H1 (cell line): ENCODE measurements around the gene RGS9. TPM values are rescaled to one million over a fixed set of nuclear protein-coding genes. Genes with fewer than 3 reads are reported as not detected.

Experiments
- CTCF ChIA-PET: fragments of 300-600 bp; sonication (Branson Sonifier 250); formaldehyde crosslinking; loops from one replicate; lab custom pipeline; 2021; ENCODE audit not compliant: partially characterized antibody; lab: Charles Lee
- POLR2A ChIA-PET: fragments of 300-600 bp; sonication (Branson Sonifier 250); formaldehyde crosslinking; loops from one replicate; lab custom pipeline; 2021; ENCODE audit warnings: inconsistent platforms; ENCODE audit not compliant: partially characterized antibody; lab: Charles Lee
- DNase-seq, 2 experiments: peaks; one replicate each; pipeline versions ENCODE4 v3.0.0 to v3.0.0-alpha.2; 2010 to 2022; ENCODE audit warnings: low spot score in 2 of 2, low read depth in 1 of 2, mixed read lengths in 1 of 2
- FAIRE-seq: peaks from 2 replicates; lab custom pipeline; 2011; peaks lifted over from hg19 to GRCh38; lab: Jason Lieb, UNC
- H2AFZ ChIP-seq: 2 replicates; pipeline ENCODE4 v1.8.1; 2012; ENCODE audit warnings: low read length, inconsistent platforms
- H2AK5ac ChIP-seq: 2 replicates; pipeline ENCODE4 v1.6.1; 2013; ENCODE audit warnings: low read depth, low read length
- H2BK120ac ChIP-seq: replicated peaks from 2 replicates; pipeline ENCODE3; 2013; ENCODE audit warnings: low read depth, low read length, inconsistent platforms
- H2BK12ac ChIP-seq: 2 replicates; pipeline ENCODE4 v1.6.1; 2013; ENCODE audit warnings: low read depth, low read length
- H2BK15ac ChIP-seq: 2 replicates; pipeline ENCODE4 v1.6.1; 2013; ENCODE audit warnings: low read length
- H2BK20ac ChIP-seq: 2 replicates; pipeline ENCODE4 v1.6.1; 2013; ENCODE audit warnings: low read length
- H2BK5ac ChIP-seq: 2 replicates; pipeline ENCODE4 v1.6.1; 2013; ENCODE audit warnings: low read depth, low read length
- H3K14ac ChIP-seq: 2 replicates; pipeline ENCODE4 v1.6.1; 2013; ENCODE audit warnings: inconsistent platforms; ENCODE audit not compliant: insufficient read length
- H3K18ac ChIP-seq: 2 replicates; pipeline ENCODE4 v1.6.1; 2013; ENCODE audit warnings: low read length; ENCODE audit errors: extremely low read depth
- H3K23ac ChIP-seq: 2 replicates; pipeline ENCODE4 v1.6.1; 2013; ENCODE audit warnings: inconsistent platforms; ENCODE audit not compliant: insufficient read length
- H3K23me2 ChIP-seq: 2 replicates; pipeline ENCODE4 v1.6.1; 2013; ENCODE audit warnings: low read depth, low read length
- H3K27ac ChIP-seq: 2 replicates; pipeline ENCODE4 v1.6.1; 2011; ENCODE audit warnings: low read depth, low read length, inconsistent platforms
- H3K27me3 ChIP-seq, 4 experiments: replicated peaks in 1 of 4; 1 replicate in 1 of 4; 2 replicates in 3 of 4; pipeline versions ENCODE4 v1.6.1 to v1.8.1; 2011 to 2013; ENCODE audit warnings: low read length in 3 of 4, mild to moderate bottlenecking in 3 of 4, inconsistent platforms in 2 of 4, mixed read lengths in 2 of 4, moderate library complexity in 1 of 4; ENCODE audit not compliant: control insufficient read depth in 3 of 4, insufficient read depth in 3 of 4; ENCODE audit errors: extremely low read depth in 1 of 4
- H3K36me3 ChIP-seq, 4 experiments: 2 replicates each; pipeline versions ENCODE4 v1.6.1 to v1.8.1; 2011 to 2013; ENCODE audit warnings: mild to moderate bottlenecking in 4 of 4, low read length in 3 of 4, moderate library complexity in 2 of 4, control low read depth in 1 of 4, inconsistent platforms in 1 of 4; ENCODE audit not compliant: insufficient read depth in 4 of 4, control insufficient read depth in 2 of 4
- H3K4ac ChIP-seq: replicated peaks from 2 replicates; pipeline ENCODE3; 2013; ENCODE audit warnings: low read length, low read depth, mixed read lengths, inconsistent platforms; ENCODE audit not compliant: insufficient read length
- H3K4me1 ChIP-seq, 4 experiments: replicated peaks in 1 of 4; 1 replicate in 1 of 4; 2 replicates in 3 of 4; pipeline versions ENCODE4 v1.6.1 to v1.8.1; 2011 to 2013; ENCODE audit warnings: low read length in 3 of 4, inconsistent platforms in 2 of 4, mixed read lengths in 1 of 4; ENCODE audit not compliant: insufficient read depth in 4 of 4, control insufficient read depth in 3 of 4
- H3K4me2 ChIP-seq, 2 experiments: 2 replicates each; pipeline versions ENCODE4 v1.6.1 to v1.8.1; 2011 to 2013; ENCODE audit warnings: low read depth in 2 of 2, low read length in 2 of 2, control low read depth in 1 of 2, inconsistent platforms in 1 of 2, mild to moderate bottlenecking in 1 of 2; ENCODE audit not compliant: insufficient read depth in 1 of 2
- H3K4me3 ChIP-seq, 4 experiments: fragments of 200-600, 300-600 bp in 1 of 4; sonication (generic), shearing (Covaris generic), sonication (Bioruptor Twin) in 1 of 4; 2 replicates each; pipeline versions ENCODE4 v1.5.1 to v1.8.1; 2011 to 2016; ENCODE audit warnings: low read length in 4 of 4, low read depth in 3 of 4, control low read depth in 2 of 4, inconsistent platforms in 2 of 4, mild to moderate bottlenecking in 2 of 4, mixed read lengths in 1 of 4, moderate library complexity in 1 of 4; ENCODE audit not compliant: insufficient read depth in 2 of 4; ENCODE audit errors: extremely low read depth in 1 of 4
- H3K56ac ChIP-seq: replicated peaks from 2 replicates; pipeline ENCODE3; 2013; ENCODE audit warnings: low read depth, mild to moderate bottlenecking, mixed read lengths, low read length, inconsistent platforms; ENCODE audit not compliant: insufficient read length
- H3K79me1 ChIP-seq: 2 replicates; pipeline ENCODE4 v1.6.1; 2013; ENCODE audit warnings: low read depth, low read length, control low read depth
- H3K79me2 ChIP-seq, 2 experiments: 2 replicates each; pipeline versions ENCODE4 v1.6.1 to v1.8.1; 2012 to 2013; ENCODE audit warnings: low read length in 2 of 2, mild to moderate bottlenecking in 2 of 2, inconsistent platforms in 1 of 2; ENCODE audit not compliant: insufficient read depth in 2 of 2, control insufficient read depth in 1 of 2
- H3K9ac ChIP-seq, 4 experiments: replicated peaks in 1 of 4; 1 replicate in 1 of 4; 2 replicates in 3 of 4; pipeline versions ENCODE4 v1.6.1 to v1.8.1; 2011 to 2013; ENCODE audit warnings: low read depth in 3 of 4, low read length in 3 of 4, control low read depth in 2 of 4, mild to moderate bottlenecking in 2 of 4, moderate library complexity in 2 of 4, inconsistent platforms in 1 of 4; ENCODE audit errors: extremely low read depth in 1 of 4
- H3K9me3 ChIP-seq, 2 experiments: 2 replicates each; pipeline versions ENCODE4 v1.6.1 to v1.8.1; 2012 to 2013; ENCODE audit warnings: mild to moderate bottlenecking in 2 of 2, moderate library complexity in 2 of 2, control low read depth in 1 of 2, inconsistent platforms in 1 of 2, low read depth in 1 of 2, low read length in 1 of 2, mixed read lengths in 1 of 2; ENCODE audit not compliant: insufficient read depth in 2 of 2
- H4K20me1 ChIP-seq, 2 experiments: replicated peaks in 1 of 2; 2 replicates each; pipeline versions ENCODE3 to v1.8.1; 2011 to 2013; ENCODE audit warnings: inconsistent platforms in 2 of 2, low read length in 2 of 2, mild to moderate bottlenecking in 1 of 2; ENCODE audit not compliant: insufficient read depth in 2 of 2, control insufficient read depth in 1 of 2
- H4K5ac ChIP-seq: 2 replicates; pipeline ENCODE4 v1.6.1; 2013; ENCODE audit warnings: low read length, low read depth, mixed read lengths, inconsistent platforms; ENCODE audit not compliant: insufficient read length
- H4K8ac ChIP-seq: 2 replicates; pipeline ENCODE4 v1.8.0; 2013; ENCODE audit warnings: mild to moderate bottlenecking, moderate library complexity, low read length, inconsistent platforms; ENCODE audit not compliant: insufficient read depth; ENCODE audit errors: extremely low read depth
- H4K91ac ChIP-seq: replicated peaks from 2 replicates; pipeline ENCODE3; 2013; ENCODE audit warnings: low read length, mixed read lengths, inconsistent platforms; ENCODE audit not compliant: insufficient read length
- ASH2L ChIP-seq: fragments of 200-600, 300-600 bp; sonication (generic); IDR thresholded peaks from one replicate; pipeline ENCODE4 v1.7.1; 2017; ENCODE audit warnings: low read length
- GTF2F1 ChIP-seq: IDR thresholded peaks from 2 replicates; pipeline ENCODE4 v1.6.1; 2012; ENCODE audit warnings: low read depth, low read length, improper control_type of control experiment, borderline replicate concordance
- TBP ChIP-seq: IDR thresholded peaks from 2 replicates; pipeline ENCODE4 v1.6.1; 2011; ENCODE audit warnings: low read depth, low read length, improper control_type of control experiment
- WGBS, 2 experiments: shearing (Covaris generic) in 1 of 2; methylation state at CpG; one replicate each; pipeline versions ENCODE4 v1.1.6 to v1.1.7; 2013 to 2015; ENCODE audit warnings: low lambda C conversion rate in 2 of 2, mixed read lengths in 2 of 2, inconsistent platforms in 1 of 2, low coverage in 1 of 2, missing lambda C conversion rate in 1 of 2; ENCODE audit not compliant: insufficient replicate concordance in 2 of 2, insufficient coverage in 1 of 2, insufficient read length in 1 of 2; ENCODE audit errors: extremely low coverage in 1 of 2, missing lambda C conversion rate in 1 of 2; 5-methylcytosine and 5-hydroxymethylcytosine counted together
- polyA plus RNA-seq, 7 experiments: library from polyadenylated mRNA; depleted of rRNA in 3 of 7; stranded (reverse) in 5 of 7; unstranded in 2 of 7; fragments of >200 nt in 5 of 7; fragments of 200-250 nt in 2 of 7; gene quantifications; 1 replicate in 5 of 7; 2 replicates in 1 of 7; 4 replicates in 1 of 7; pipeline versions ENCODE4 v1.2.1 to v1.2.3, GENCODE V29; 2011 to 2013; ENCODE audit warnings: missing spikeins in 2 of 7, mixed read lengths in 2 of 7
- total RNA-seq: library from RNA; stranded (reverse); fragmentation: NEBNext Ultra II Directional; extraction: Animal tissue kit (Norgen Biotek cat#: 25700); gene quantifications from 2 replicates; pipeline ENCODE4 v1.2.1, GENCODE V29; 2021

Gene RGS9
- total and polyA plus RNA-seq, 2 of the 8 experiments (the other 6 are each of a cell fraction or from before 2014, with no cell fraction given) = 8.9 to 20.5 TPM

GRCh38 chr17:65177901-65178300, 40.7 kb downstream of the RGS9 start:
- ChIA-PET POLR2A (no interaction called here), CTCF (interaction anchor here (1.2 to 1.7 kb wide), 2 partner anchors 9 to 27 kb away, joined by 4 to 5 read pairs; no protein-coding TSS in a partner anchor)
- DNase-seq = no peak
- Histone ChIP-seq H2BK5ac (no peak overlapping the region), H2BK15ac (no peak overlapping the region), H3K4me3 (no peak overlapping the region), H3K4ac (no peak overlapping the region), H3K79me2 (no peaks in the 10 kb centered on the region), H4K5ac (no peak overlapping the region), H4K8ac (no peak overlapping the region), H3K9ac (no peak overlapping the region), H3K79me1 (no peaks in the 10 kb centered on the region; the same call in 1 of the 2 replicates), H3K4me2 (no peak overlapping the region), H2AK5ac (no peak overlapping the region), H3K27ac (no peak overlapping the region), H2BK120ac (no peak overlapping the region), H3K9me3 (no peaks in the 10 kb centered on the region), H2AFZ (no peak overlapping the region), H2BK12ac (no peak overlapping the region), H3K36me3 (no peaks in the 10 kb centered on the region; a peak in 1 of 8 replicates), H3K23me2 (peaks cover 10% of the 10 kb centered on the region; the same call in 1 of the 2 replicates), H3K14ac (no peak overlapping the region), H4K91ac (no peak overlapping the region), H3K27me3 (no peaks in the 10 kb centered on the region), H3K18ac (no peak overlapping the region), H3K4me1 (peaks cover 0 to 4% (median 1%) of the 10 kb centered on the region in 4 experiments; a peak in 5 of 7 replicates), H2BK20ac (no peak overlapping the region), H3K56ac (no peak overlapping the region), H4K20me1 (no peaks in the 10 kb centered on the region), H3K23ac (no peak overlapping the region)
- no peak for TF ChIP-seq ASH2L
- TF ChIP-seq GTF2F1 = no peak
- no peak for TF ChIP-seq TBP
- FAIRE-seq = no peak
- WGBS, 2 experiments = 82% methylated on average over 4 of the region's 4 CpGs; no CpG with 5 or more reads in 1 of the 2 experiments
